GM21786 (cell line): ENCODE data around the gene DNAH14.
"Not testable (repeated sequence)": the region's sequence is repeated elsewhere in the genome, so short reads cannot be mapped to it uniquely, and the experiment has no call there.

ENCODE experiments used
- ATAC-seq: cut with Tn5 transposase; IDR thresholded peaks from one replicate; pipeline ENCODE4 v1.9.1; 2021; ENCODE audit not compliant: unreplicated experiment

DNAH14 gene

GRCh38 chr1:225338545-225338944 lies 409.1 kb downstream of the DNAH14 start:
- ATAC-seq, result no peak

GRCh38 chr1:225341642-225342041 lies 412.2 kb downstream of the DNAH14 start:
- ATAC-seq, result no peak

GRCh38 chr1:225342695-225343094 lies 413.2 kb downstream of the DNAH14 start:
- ATAC-seq, result no peak

- ATAC-seq, result no peak
These were observed 414.1 kb downstream of the DNAH14 start for GRCh38 chr1:225343618-225344017.

- no peak for ATAC-seq
These were observed 417.7 kb downstream of the DNAH14 start for GRCh38 chr1:225347123-225347683.

- ATAC-seq, result no peak
These were observed 418.9 kb downstream of the DNAH14 start for GRCh38 chr1:225348400-225348799.

GRCh38 chr1:225349826-225350225 lies 420.4 kb downstream of the DNAH14 start:
- no peak for ATAC-seq

- ATAC-seq, result no peak
These were observed 421.4 kb downstream of the DNAH14 start for GRCh38 chr1:225350872-225351271.

GRCh38 chr1:225354906-225355305 lies 425.4 kb downstream of the DNAH14 start:
- no peak for ATAC-seq

- ATAC-seq, result no peak
These were observed 426.4 kb downstream of the DNAH14 start for GRCh38 chr1:225355863-225356262.

- no peak for ATAC-seq
These were observed 430.6 kb downstream of the DNAH14 start for GRCh38 chr1:225360119-225360518.

GRCh38 chr1:225361176-225361575 lies 431.7 kb downstream of the DNAH14 start:
- no peak for ATAC-seq

GRCh38 chr1:225362805-225363204 lies 433.3 kb downstream of the DNAH14 start:
- ATAC-seq, result no peak

- no peak for ATAC-seq
These were observed 435.0 kb downstream of the DNAH14 start for GRCh38 chr1:225364439-225364838.

- ATAC-seq, result no peak
These were observed 436.5 kb downstream of the DNAH14 start for GRCh38 chr1:225366018-225366417.

- ATAC-seq, result no peak
These were observed 437.1 kb downstream of the DNAH14 start for GRCh38 chr1:225366552-225366951.

- ATAC-seq, result no peak
These were observed 438.6 kb downstream of the DNAH14 start for GRCh38 chr1:225368036-225368552.

- ATAC-seq, result no peak
These were observed 442.0 kb downstream of the DNAH14 start for GRCh38 chr1:225371366-225372010.

- ATAC-seq, result no peak
These were observed 443.7 kb downstream of the DNAH14 start for GRCh38 chr1:225373155-225373554.

- no peak for ATAC-seq
These were observed 445.5 kb downstream of the DNAH14 start for GRCh38 chr1:225374996-225375395.

- no peak for ATAC-seq
These were observed 449.4 kb downstream of the DNAH14 start for GRCh38 chr1:225378880-225379279.

GRCh38 chr1:225380691-225381090 lies 451.2 kb downstream of the DNAH14 start:
- ATAC-seq, result no peak

- ATAC-seq, result not testable (repeated sequence)
These were observed 457.4 kb downstream of the DNAH14 start for GRCh38 chr1:225386860-225387259.
